ENCODE results near the gene PRAMEF10. TPM values are rescaled to one million over a fixed set of nuclear protein-coding genes. Genes with fewer than 3 reads are reported as not detected.
"Not testable (repeated sequence)": the region's sequence is repeated elsewhere in the genome, so short reads cannot be mapped to it uniquely, and the experiment has no call there.

PRAMEF10 gene
- not detected for total RNA-seq

GRCh38 chr1:12898170-12898569, at the start of gene PRAMEF10:
TSS of gene PRAMEF10 (minus strand) at chr1:12898270. CDS start at chr1:12895847, 2,423 bp downstream.
- DNase-seq; H3K9me3 ChIP-seq; intact Hi-C loops (cut with DNase I); H3K27ac ChIP-seq; H3K4me1 ChIP-seq; H3K4me3 ChIP-seq; H3K36me3 ChIP-seq; H3K27me3 ChIP-seq: not testable (repeated sequence)
- no CpG with 5 or more reads among the region's 1 CpG for WGBS, 2 donors

GRCh38 chr1:12947480-12947879, 49.4 kb upstream of the PRAMEF10 start, which contains the start of gene PRAMEF6:
TSS of gene PRAMEF6 (minus strand) at chr1:12947580. CDS start at chr1:12942518, 5,062 bp downstream.
- DNase-seq; H3K9me3 ChIP-seq; H3K4me1 ChIP-seq; H3K36me3 ChIP-seq; intact Hi-C loops (cut with DNase I); H3K27me3 ChIP-seq; H3K27ac ChIP-seq; H3K4me3 ChIP-seq: not testable (repeated sequence)
- 57 to 100% methylated on average over 1 to 2 of the region's 4 CpGs for WGBS, 2 donors

DNA sequence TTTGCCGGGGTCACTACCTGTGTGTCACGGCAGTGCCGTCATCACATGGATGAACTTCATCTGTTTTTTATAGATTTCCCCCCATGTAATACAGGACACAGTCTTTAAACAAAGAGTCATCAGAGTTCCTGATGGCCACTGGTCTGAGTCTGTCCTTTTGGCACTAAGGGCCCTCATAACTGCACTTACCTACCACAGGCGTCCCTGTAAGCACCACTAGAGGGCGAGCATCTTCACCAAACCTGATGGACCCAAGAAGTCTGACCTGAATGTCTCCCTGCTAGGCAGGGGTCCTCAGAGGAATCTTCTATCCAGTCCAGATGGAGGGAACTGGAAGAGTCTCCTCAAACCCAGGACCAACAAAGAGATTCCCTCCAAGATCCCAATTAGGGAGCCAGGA, 26.3 kb upstream of the PRAMEF10 start:
- H3K36me3 ChIP-seq; H3K27me3 ChIP-seq; H3K27ac ChIP-seq; DNase-seq; H3K9me3 ChIP-seq; H3K4me1 ChIP-seq; H3K4me3 ChIP-seq; intact Hi-C loops (cut with DNase I): not testable (repeated sequence)
- WGBS, 2 donors: 100% methylated on average over 2 of the region's 5 CpGs; no CpG with 5 or more reads in 1 of the 2 donors

DNA sequence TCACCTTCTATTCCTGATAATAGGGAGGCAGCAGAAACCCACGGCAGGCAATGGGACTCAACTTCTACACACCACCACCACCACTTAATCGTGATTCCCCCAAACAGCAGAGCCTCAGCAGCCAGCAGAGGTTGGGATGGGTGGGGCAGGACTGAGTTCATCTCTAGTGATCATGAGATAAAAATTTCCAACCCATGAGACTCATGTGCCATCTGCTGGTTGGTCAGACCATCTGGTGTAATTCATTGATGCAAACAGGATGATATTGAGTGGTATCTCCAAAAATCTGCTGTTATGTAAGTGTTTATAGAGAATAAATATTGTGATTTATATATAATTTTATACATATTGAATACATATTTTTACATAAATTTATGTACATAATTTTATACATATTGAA, 23.7 kb upstream of the PRAMEF10 start:
- H3K36me3 ChIP-seq; H3K4me1 ChIP-seq; intact Hi-C loops (cut with DNase I); H3K4me3 ChIP-seq; H3K27me3 ChIP-seq; DNase-seq; H3K9me3 ChIP-seq; H3K27ac ChIP-seq: not testable (repeated sequence)
- WGBS, 2 donors: 60% methylated on average over 2 of the region's 2 CpGs; no CpG with 5 or more reads in 1 of the 2 donors

DNA sequence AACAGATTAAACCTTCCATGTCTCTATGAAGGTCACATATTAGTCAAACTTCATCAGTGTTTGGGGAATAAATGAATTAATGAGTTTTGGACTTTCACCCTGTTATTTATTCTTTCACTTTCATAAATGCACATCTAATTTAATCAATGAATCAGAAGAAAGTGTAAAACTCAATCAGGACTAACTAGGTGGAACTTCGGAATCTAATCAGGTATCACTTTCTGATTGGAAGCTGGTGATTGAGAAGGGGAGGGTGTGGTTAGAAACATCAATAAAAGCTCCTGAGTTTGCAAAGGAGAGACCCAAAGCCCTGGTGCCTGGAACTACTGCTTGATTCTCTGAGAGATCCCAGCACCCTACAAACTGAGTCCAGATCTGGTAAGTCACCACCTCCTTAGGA, 18.2 kb upstream of the PRAMEF10 start, which contains the start of gene PRAMEF7:
Gene PRAMEF7, plus strand, starts transcription at position 301 of the 400 bp plus-strand sequence. CDS start 1,083 bp downstream, outside the sequence.
- no CpG with 5 or more reads among the region's 1 CpG for WGBS, 2 donors
- H3K9me3 ChIP-seq; H3K27me3 ChIP-seq; DNase-seq; H3K4me3 ChIP-seq; H3K36me3 ChIP-seq; H3K4me1 ChIP-seq; H3K27ac ChIP-seq; intact Hi-C loops (cut with DNase I): not testable (repeated sequence)

- H3K27ac ChIP-seq; H3K27me3 ChIP-seq; H3K36me3 ChIP-seq; H3K9me3 ChIP-seq; DNase-seq; intact Hi-C loops (cut with DNase I); H3K4me1 ChIP-seq; H3K4me3 ChIP-seq: not testable (repeated sequence)
- no CpG with 5 or more reads among the region's 5 CpGs for WGBS, 2 donors
These were observed 5.9 kb upstream of the PRAMEF10 start for GRCh38 chr1:12903793-12904572.

- intact Hi-C loops (cut with DNase I); H3K9me3 ChIP-seq; H3K4me3 ChIP-seq; DNase-seq; H3K36me3 ChIP-seq; H3K4me1 ChIP-seq; H3K27me3 ChIP-seq; H3K27ac ChIP-seq: not testable (repeated sequence)
These were observed 1.1 kb upstream of the PRAMEF10 start for GRCh38 chr1:12899186-12899585.

GRCh38 chr1:12886101-12886500, 12.0 kb downstream of the PRAMEF10 start, which contains the start of gene PRAMEF4:
TSS of gene PRAMEF4 (minus strand) at chr1:12886201. CDS start at chr1:12883394, 2,807 bp downstream.
- H3K9me3 ChIP-seq; intact Hi-C loops (cut with DNase I); DNase-seq; H3K36me3 ChIP-seq; H3K4me1 ChIP-seq; H3K27me3 ChIP-seq; H3K4me3 ChIP-seq; H3K27ac ChIP-seq: not testable (repeated sequence)
- 54 to 74% methylated on average over 3 of the region's 3 CpGs for WGBS, 2 donors

- H3K27ac ChIP-seq; DNase-seq; H3K4me3 ChIP-seq; H3K27me3 ChIP-seq; H3K9me3 ChIP-seq; intact Hi-C loops (cut with DNase I); H3K36me3 ChIP-seq; H3K4me1 ChIP-seq: not testable (repeated sequence)
- 65% methylated on average over 3 of the region's 4 CpGs; no CpG with 5 or more reads in 1 of the 2 donors for WGBS, 2 donors
These were observed 19.6 kb downstream of the PRAMEF10 start for GRCh38 chr1:12878453-12878852.

- H3K4me3 ChIP-seq; H3K4me1 ChIP-seq; H3K27ac ChIP-seq; intact Hi-C loops (cut with DNase I); H3K27me3 ChIP-seq; H3K9me3 ChIP-seq; DNase-seq; H3K36me3 ChIP-seq: not testable (repeated sequence)
- no CpG with 5 or more reads among the region's 7 CpGs for WGBS, 2 donors
These were observed 34.8 kb downstream of the PRAMEF10 start for GRCh38 chr1:12863131-12863880.

DNA sequence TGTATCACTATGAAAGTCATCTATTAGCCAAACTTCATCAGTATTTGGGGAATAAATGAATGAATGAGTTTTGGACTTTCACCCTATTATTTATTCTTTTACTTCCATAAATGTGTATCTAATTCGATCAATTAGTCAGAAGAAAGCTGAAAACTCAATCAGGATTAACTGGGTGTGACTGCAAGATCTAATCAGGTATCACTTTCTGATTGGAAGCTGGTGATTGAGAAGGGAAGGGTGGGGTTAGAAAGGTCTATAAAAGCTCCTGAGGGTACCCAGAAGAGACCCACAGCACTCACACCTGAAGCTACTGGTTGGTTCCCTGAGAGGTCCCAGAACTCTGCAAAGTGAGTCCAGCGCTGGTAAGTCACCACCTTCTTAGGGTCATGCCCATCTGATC, 41.3 kb downstream of the PRAMEF10 start, which contains the start of gene PRAMEF2:
Gene PRAMEF2, plus strand, starts transcription at position 301 of the 400 bp plus-strand sequence. CDS start 1,924 bp downstream, outside the sequence.
- H3K27me3 ChIP-seq; H3K4me3 ChIP-seq; H3K9me3 ChIP-seq; DNase-seq; H3K4me1 ChIP-seq; H3K36me3 ChIP-seq; intact Hi-C loops (cut with DNase I); H3K27ac ChIP-seq: not testable (repeated sequence)
- WGBS, 2 donors: 33 to 86% methylated on average over 1 of the region's 2 CpGs

Measured in esophagus squamous epithelium (tissue), 5 donors.